GM19438 (cell line): ENCODE results near the gene PDIK1L.
"Not testable (repeated sequence)": the region's sequence is repeated elsewhere in the genome, so short reads cannot be mapped to it uniquely, and the experiment has no call there.

Experiments
- ATAC-seq: cut with Tn5 transposase; IDR thresholded peaks from one replicate; pipeline ENCODE4 v1.9.1; 2021; ENCODE audit warnings: low read depth; ENCODE audit not compliant: unreplicated experiment

Gene PDIK1L

GRCh38 chr1:26089125-26089524 lies 22.5 kb upstream of the PDIK1L start:
- ATAC-seq, result no peak

- ATAC-seq, result no peak
Observed at GRCh38 chr1:26090893-26091292, 20.7 kb upstream of the PDIK1L start.

GRCh38 chr1:26092422-26092821 lies 19.2 kb upstream of the PDIK1L start:
- no peak for ATAC-seq

GRCh38 chr1:26093569-26093968 lies 18.1 kb upstream of the PDIK1L start:
- not testable (repeated sequence) for ATAC-seq

- no peak for ATAC-seq
Observed at GRCh38 chr1:26094076-26094669, 17.5 kb upstream of the PDIK1L start.

- no peak for ATAC-seq
Observed at GRCh38 chr1:26094677-26095383, 16.8 kb upstream of the PDIK1L start.

GRCh38 chr1:26096471-26096870 lies 15.2 kb upstream of the PDIK1L start:
- ATAC-seq, result no peak

GRCh38 chr1:26097696-26098095 lies 13.9 kb upstream of the PDIK1L start:
- no peak for ATAC-seq

- no peak for ATAC-seq
Observed at GRCh38 chr1:26098602-26099001, 13.0 kb upstream of the PDIK1L start.

- ATAC-seq, result no peak
Observed at GRCh38 chr1:26099780-26100179, 11.8 kb upstream of the PDIK1L start.

- ATAC-seq, result not testable (repeated sequence)
Observed at GRCh38 chr1:26100204-26100603, 11.4 kb upstream of the PDIK1L start.

GRCh38 chr1:26102119-26102518 lies 9.5 kb upstream of the PDIK1L start:
- ATAC-seq, result no peak

- no peak for ATAC-seq
Observed at GRCh38 chr1:26102526-26102925, 9.1 kb upstream of the PDIK1L start.

GRCh38 chr1:26105226-26105548 lies 6.4 kb upstream of the PDIK1L start:
- ATAC-seq, result not testable (repeated sequence)

GRCh38 chr1:26109229-26110164 lies 2.1 kb upstream of the PDIK1L start:
- ATAC-seq, result no peak

GRCh38 chr1:26110731-26111529 lies 694 bp upstream of the PDIK1L start:
- ATAC-seq, result peak; percentile 39

- ATAC-seq, result peak; percentile 10
Observed at GRCh38 chr1:26112407-26112775, 767 bp downstream of the PDIK1L start.

- no peak for ATAC-seq
Observed at GRCh38 chr1:26114165-26114927, 2.7 kb downstream of the PDIK1L start.

- no peak for ATAC-seq
Observed at GRCh38 chr1:26119892-26120608, 8.4 kb downstream of the PDIK1L start.
